Breast epithelium (tissue), 3 donors: ENCODE results near the gene LAMA4.
"Not testable (repeated sequence)": the region's sequence is repeated elsewhere in the genome, so short reads cannot be mapped to it uniquely, and the experiment has no call there.

Experiments used
- POLR2A ChIP-seq: fragments of 450-650 bp; IDR thresholded peaks from one replicate; pipeline ENCODE4 v1.6.1; 2016; ENCODE audit warnings: antibody characterized with exemption, mild to moderate bottlenecking, moderate library complexity
- TF ChIP-seq, protein P1 (sequence below), 3 donors: fragments of 450-650 bp; IDR thresholded peaks; one replicate each; pipeline ENCODE4 v1.5.1; 2016 to 2017; ENCODE audit warnings: antibody characterized with exemption in 3 of 3, mild to moderate bottlenecking in 3 of 3, moderate library complexity in 3 of 3

DNA sequence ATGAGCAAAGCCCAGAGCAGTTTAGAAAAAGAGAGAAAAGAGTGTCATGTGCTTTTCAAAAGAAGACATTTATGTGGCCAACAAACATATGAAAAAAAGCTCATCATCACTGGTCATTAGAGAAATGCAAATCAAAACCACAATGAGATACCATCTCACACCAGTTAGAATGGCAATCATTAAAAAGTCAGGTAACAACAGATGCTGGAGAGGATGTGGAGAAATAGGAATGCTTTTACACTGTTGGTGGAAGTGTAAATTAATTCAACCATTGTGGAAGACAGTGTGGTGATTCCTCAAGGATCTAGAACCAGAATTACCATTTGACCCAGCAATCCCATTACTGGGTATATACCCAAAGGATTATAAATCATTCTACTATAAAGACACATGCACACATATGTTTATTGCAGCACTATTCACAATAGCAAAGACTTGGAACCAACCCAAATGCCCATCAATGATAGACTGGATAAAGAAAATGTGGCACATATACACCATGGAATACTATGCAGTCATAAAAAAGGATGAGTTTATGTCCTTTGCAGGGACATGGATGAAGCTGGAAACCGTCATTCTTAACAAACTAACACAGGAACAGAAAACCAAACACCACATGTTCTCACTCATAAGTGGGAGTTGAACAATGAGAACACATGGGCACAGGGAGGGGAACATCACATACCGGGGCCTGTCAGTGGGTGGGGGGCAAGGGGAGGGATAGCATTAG is 54.0 kb downstream of the LAMA4 start:
- TF ChIP-seq, protein P1, sequence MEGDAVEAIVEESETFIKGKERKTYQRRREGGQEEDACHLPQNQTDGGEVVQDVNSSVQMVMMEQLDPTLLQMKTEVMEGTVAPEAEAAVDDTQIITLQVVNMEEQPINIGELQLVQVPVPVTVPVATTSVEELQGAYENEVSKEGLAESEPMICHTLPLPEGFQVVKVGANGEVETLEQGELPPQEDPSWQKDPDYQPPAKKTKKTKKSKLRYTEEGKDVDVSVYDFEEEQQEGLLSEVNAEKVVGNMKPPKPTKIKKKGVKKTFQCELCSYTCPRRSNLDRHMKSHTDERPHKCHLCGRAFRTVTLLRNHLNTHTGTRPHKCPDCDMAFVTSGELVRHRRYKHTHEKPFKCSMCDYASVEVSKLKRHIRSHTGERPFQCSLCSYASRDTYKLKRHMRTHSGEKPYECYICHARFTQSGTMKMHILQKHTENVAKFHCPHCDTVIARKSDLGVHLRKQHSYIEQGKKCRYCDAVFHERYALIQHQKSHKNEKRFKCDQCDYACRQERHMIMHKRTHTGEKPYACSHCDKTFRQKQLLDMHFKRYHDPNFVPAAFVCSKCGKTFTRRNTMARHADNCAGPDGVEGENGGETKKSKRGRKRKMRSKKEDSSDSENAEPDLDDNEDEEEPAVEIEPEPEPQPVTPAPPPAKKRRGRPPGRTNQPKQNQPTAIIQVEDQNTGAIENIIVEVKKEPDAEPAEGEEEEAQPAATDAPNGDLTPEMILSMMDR (IDR thresholded peaks at IDR 0.05) = not testable (repeated sequence)
- TF ChIP-seq POLR2A = not testable (repeated sequence)
